ENCODE data around the gene IL21R.

- no peak for TF ChIP-seq CTCF (conservative IDR thresholded peaks at IDR 0.05)
- TF ChIP-seq ZFX (IDR thresholded peaks at IDR 0.05) = no peak
Measured at GRCh38 chr16:27402964-27403600, 1.1 kb downstream of the IL21R start.
